Right lung (tissue), 5 donors: ENCODE results near the gene ZFAND5. TPM values are rescaled to one million over a fixed set of nuclear protein-coding genes. Genes with fewer than 3 reads are reported as not detected.

ENCODE experiments used
- DNase-seq, 2 donors: peaks; one replicate each; pipeline ENCODE4 v3.0.0-alpha.2; 2013
- polyA plus RNA-seq, 5 donors: library from polyadenylated mRNA; unstranded; fragments of 120-200 nt; gene quantifications; one replicate each; pipeline versions ENCODE4 v1.2.1 to v1.2.3, GENCODE V29; 2013; ENCODE audit warnings: inconsistent platforms in 1 of 5, low replicate concordance in 1 of 5; ENCODE audit not compliant: insufficient read length in 5 of 5, insufficient read depth in 1 of 5

ZFAND5 gene
- polyA plus RNA-seq, 5 donors, result 160 to 211 (median 181) TPM

DNA sequence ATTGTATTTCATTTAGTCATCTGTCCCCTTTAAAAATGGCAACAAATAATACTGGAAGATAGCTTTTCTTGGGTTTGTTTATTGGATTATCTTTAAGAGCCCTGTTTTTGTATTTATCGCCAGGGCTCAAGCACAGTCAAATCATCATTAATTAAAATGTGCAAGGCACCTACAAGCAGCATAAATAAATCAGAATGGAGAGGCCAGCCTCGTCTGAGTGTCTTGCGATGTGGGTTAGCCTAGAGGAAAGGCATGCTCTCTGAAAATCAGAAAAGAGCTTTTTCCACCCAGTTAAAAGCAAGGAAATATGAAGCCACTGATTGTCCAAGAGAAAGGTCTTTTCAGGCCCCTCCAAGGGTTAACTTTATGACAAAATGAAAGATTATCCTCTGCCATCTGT is 31.8 kb downstream of the ZFAND5 start:
- no peak for DNase-seq

DNA sequence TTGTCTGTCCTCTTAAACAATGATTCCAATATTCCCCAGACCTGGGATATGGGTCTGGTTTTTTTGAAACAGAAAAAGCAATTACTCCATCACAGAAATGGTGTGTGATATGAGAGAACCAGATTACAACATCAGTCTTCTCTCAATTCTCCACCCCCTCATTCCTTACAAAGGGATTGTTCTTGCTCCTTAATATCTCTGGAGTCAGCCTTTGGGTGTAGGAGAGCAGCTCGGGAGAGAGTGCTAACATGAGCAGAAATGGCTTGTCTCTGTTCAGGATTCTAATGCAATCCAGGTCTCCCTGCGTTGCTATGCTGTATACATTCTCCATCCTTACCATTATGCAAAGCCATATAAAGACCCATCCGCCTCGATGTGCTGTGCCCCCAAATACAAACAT is 32.7 kb downstream of the ZFAND5 start:
- no peak for DNase-seq

DNA sequence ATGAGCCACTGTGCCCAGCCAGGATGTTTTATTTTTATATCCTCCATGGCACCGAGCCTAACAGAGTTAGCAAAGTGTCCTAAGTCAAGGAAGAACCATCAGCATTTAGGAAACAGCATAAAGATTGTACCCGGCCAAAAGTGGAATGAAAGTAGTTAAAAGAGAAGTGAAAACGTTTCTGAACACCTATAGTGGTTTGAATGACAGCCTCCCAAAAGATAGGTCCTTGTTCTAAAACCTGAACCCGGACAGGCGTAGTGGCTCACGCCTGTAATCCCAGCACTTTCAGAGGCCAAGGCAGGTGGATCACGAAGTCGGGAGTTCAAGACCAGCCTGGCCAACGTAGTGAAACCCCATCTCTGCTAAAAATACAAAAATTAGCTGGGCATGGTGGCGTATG is 37.4 kb downstream of the ZFAND5 start:
- no peak for DNase-seq

DNA sequence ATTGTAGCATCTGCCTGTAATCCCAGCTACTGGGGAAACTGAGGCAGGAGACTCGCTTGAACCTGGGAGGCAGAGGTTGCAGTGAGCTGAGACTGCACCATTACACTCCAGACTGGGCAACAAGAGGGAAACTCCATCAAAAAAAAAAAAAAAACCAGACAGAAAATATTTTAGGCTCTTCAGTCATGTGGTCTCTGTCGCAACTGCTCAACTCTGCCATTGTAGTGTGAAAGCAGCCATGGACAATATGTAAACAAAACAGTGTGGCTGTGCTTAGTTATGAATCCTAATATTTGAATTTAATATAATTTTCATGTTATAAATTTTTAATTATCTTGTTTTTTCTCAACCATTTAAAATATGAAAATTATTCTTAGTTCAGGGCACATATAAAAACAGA is 38.4 kb downstream of the ZFAND5 start:
- no peak for DNase-seq

DNA sequence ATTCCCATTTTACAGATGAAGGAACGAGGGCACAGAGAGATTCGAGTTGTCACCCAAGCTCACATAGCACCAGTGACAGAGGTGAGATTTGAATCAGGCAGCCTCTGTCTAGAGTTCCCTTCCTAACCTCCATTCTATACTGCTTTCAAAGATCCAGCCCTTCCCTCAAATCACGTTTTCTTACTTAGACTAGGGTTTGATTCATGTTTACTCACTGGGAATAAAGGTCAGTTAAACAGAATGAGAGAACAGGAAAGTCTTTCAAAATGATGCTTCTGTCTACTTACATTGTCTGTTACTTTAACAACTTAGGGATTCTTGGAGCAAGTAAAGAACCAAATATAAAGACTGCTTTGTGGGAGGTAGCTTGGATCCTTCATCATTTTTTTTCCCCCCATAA is 40.0 kb downstream of the ZFAND5 start:
- no peak for DNase-seq

DNA sequence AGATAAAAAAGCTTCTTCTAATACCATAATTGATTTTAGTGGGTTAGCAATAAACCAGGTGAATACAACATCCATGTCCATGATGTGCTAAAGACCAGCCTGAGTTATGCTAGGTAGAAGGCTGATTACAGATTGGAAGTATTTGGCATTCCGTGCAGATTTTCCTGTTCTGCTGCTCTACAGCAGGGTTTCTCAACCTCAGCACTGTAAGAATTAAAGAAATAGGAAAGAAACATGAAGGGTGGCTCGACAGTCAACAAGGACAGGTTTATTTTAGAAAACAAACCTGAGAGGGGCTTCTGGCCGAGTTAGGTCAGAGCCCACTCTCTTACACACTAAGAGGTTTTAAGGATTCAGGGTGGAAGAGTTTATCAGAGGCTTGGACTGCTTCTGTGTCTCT is 42.3 kb downstream of the ZFAND5 start:
- no peak for DNase-seq

DNA sequence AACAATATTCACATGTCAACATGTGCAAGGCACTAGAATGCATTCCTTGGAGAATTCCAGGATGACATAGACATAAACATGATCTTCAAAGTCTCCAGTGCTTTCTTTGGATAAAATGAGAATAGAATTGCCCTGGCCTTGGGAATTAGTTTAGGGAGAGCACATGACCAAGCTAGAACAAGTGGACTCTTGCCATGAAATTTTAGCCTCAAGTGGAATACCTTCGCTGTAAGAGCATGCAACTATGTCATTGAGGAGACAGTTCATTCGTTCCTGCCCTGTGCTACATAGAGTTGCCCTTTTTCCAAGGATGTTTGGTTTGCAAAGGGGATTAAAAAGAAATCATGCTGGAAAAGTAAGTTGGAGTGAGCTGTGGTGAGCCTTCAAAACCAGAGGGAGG is 42.7 kb downstream of the ZFAND5 start:
- DNase-seq, result no peak

DNA sequence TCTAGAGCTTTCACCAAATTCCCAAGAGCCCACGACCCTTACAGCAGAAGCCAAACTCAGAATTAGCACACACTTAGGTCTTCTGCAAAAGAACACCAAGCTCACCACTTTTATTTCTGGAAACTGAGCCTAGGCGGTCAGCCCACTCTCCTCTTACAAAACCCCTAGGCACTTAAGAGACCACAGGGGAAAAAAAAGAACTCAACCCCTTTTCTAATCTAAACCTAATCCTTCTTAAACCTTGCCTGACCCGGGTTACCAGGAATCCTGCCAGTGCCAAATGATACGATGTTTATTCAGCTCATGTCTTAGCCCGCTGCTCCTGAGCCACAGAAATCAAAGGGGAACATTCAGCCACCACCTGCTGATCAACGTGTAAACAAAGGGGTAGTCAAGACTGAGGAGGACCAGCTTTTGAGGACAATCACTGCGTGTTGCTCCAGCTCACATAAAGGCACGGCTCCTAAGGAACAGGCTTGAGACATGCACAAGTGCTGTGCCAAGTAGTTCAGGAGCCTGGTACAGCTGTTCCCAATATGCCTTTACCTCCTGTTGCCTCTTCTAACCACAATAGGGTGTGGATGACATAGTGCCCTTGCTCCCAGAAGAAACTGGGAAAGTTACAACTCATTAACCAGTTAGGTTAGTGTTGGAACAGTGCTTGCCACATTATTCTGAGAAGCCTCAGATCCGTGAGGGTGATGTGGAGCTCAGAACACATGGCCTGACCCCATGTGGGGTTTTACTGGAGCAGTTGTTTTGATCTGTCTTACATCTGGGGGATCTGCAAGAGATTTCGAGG is 49.3 kb downstream of the ZFAND5 start:
- DNase-seq, result peak; percentile 47 to 57

DNA sequence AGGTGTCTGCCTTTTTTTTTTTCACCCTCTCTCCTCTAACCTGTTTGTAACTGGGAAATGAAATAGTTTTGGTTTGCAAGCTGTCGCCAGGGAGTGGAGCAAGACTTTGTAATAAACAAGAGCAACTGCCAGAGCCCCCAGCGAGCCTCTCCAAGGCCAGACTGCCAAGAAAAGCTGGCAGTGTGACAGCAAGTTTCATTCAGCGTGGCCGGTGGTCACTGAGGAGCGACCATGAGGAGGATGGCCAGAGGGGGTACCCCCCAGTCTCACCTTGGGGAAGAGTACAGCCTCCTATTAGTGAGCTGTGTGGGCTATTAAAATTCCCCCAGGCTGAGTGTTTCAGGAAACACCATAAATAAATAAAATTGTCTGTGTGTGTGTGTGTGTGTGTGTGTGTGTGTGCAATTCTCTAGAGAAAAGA is 49.9 kb downstream of the ZFAND5 start:
- peak; percentile 81 to 87 for DNase-seq

DNA sequence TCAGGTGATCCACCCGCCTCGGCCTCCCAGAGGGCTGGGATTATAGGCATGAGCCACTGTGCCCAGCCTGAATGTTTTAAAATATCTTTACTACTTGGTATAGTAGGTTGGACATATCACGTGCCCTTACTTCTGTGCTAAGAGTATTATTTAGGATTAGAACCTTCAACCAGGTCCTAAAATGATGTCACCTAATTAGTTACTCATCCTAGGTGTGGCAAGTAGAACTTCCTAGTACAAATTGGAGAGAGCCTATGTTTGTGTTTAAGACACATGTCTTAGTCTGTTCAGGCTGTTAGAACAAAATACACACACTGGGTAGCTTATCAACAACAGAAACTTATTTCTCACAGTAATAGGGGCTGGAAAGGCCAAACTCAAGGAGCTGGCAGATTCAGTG is 51.5 kb downstream of the ZFAND5 start:
- no peak for DNase-seq

DNA sequence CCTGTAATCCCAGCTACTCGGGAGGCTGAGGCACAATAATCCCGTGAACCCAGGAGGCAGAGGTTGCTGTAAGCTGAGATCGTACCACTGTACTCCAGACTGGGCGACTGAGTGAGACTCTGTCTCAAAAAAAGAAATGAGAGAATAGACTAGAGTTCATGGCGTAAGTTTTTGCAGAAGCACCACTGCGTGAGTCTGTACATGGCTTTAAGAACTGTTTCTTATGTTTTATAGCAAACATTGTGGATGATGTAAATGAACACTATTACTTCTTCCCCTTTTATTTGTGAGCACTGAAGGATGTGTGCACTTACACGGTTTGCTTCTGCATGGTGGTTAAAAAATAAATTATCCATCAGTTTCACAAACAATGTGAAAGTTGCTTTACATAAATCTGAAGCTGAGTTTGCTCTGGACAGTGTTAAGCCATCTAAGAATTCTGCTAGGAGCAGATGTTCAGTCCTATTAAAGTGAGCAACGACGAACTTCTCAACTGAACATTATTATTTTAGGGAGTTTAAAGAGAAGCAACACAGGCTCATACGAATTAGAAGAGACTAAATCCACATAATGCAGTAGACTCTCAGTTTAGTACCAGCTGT is 52.5 kb downstream of the ZFAND5 start:
- no peak for DNase-seq

DNA sequence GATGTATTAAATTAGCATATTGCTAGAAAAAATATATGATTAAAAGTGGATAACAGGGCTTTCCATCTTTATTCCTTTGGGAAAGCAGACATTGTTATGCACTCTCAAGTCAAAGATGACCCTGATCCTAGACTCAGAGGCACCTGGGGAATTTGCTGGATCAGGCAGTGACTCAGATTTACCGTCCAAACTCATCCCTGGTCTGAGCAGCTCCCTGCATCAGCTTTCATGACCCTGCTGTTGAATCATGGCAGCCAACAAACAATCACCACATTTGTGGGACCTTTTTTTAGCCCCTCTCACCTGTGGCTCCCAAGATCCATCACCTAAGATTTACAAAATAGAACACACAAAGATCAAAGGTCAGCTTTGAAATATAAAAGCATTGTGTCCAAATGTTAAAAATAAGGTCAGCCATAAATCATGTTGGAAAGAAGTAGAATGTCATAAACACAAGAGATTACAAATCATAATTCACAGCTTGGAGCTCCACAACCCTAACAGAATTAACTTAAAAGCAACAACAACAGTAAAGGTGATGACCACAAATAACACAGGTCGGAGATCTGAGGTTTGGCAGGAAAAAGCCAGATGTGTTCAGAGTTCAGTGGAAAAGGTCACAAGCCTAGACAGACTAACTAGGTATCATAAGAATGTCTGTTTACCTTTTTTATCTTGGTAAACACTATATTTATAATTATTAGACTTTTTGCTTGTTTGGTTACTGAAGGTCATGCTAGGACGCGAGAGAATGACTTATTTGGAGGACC is 55.5 kb downstream of the ZFAND5 start:
- no peak for DNase-seq

DNA sequence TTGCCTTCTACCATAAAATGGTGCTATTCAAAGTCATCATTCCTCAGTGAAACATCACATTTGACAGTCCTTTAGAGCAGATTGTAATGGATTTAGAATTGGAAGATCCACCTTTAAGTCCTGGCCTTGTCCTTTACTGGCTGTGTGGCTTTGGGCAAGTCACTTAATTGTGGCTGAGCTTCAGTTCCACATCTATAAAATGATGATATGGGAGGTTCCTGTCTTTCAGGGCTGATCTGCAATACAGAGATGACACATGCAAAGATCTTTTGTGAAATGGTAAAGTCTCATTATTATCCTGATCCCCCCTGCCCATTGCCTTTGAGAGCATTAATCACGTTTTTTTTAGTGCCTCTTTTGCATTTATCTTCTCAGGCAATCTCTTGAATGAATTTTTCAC is 58.2 kb downstream of the ZFAND5 start:
- no peak for DNase-seq

DNA sequence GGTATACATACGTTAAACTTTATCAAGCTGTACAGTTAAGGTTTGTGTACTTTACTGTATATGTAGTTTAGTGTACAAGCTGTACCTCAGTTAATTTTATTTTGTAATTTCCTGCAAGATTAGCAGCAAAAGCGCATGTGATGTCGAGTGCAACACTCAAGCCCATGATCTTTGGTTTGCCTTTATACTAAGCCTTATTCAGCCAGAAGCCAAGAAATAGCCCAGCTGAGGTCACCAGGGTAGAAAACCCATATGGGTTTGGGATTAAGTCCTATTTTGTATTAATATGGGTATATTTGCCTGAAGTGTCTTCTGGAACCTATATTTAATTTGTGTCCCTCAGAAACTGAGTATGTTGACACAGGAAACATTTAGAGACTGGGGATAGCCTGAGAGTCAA is 59.3 kb downstream of the ZFAND5 start:
- no peak for DNase-seq

DNA sequence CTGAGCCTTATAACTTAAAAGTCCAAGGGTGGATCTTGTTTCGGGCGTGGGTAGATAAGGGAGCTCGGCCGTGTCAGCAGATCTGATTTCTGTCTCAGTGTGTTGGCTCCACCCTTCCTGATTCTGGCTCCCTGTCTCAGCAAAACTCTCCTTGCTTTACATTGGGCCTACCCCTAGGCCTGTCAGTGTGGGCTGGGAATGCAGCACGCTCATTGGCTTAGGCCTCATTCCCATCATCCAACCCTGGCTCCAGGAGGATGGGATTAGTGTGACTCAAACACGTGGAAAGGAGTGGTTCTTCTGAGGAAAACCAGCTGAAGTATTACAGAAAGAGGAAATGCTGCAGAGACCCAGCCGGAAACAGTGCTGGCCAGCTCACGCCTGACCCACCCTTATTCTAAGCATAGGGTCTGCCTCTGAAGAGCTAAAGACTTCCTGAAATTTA is 59.9 kb downstream of the ZFAND5 start:
- peak; percentile 26 to 36 for DNase-seq

DNA sequence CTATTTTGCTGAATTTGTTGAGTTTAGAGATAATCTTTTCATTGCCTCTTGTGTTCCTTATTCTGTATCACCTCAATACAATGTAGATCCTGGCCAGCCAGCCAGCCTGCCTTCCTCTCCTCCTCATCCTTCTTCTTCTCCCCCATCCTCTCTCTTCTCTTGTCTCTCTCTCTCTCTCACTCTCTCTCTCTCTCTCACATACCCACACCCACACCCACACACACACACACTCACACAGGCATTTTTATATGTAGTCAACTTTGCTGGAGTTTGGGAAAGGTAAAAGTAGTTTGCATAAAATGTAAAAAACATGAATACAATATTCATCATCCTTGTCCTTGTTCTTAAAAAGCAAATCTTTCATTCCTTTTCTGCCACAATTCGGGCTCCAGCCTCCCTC is 60.5 kb downstream of the ZFAND5 start:
- no peak for DNase-seq

Other genes with a start within 250 kb of the ZFAND5 start
- under 1 TPM in 4 of 5 donors, not detected in 1; 0.06 to 0.31 (median 0.14) TPM for gene GDA, start 215.8 kb downstream of the ZFAND5 start, polyA plus RNA-seq
- under 1 TPM; 0.30 to 0.63 (median 0.51) TPM for gene TMC1, start 156.4 kb upstream of the ZFAND5 start, polyA plus RNA-seq